Adrenal gland (tissue), 5 donors: Measurements from ENCODE around the gene DYSF.

Experiments used
- POLR2A ChIP-seq, 2 donors: fragments of 450-650 bp; IDR thresholded peaks; one replicate each; pipeline ENCODE4 v1.6.1; 2017; ENCODE audit warnings: antibody characterized with exemption in 2 of 2, mild to moderate bottlenecking in 2 of 2, moderate library complexity in 1 of 2
- TF ChIP-seq, protein P1 (sequence below), 6 experiments: fragments of 450-650 bp in 4 of 6; fragments of 200-600 bp in 2 of 6; sonication (generic) in 1 of 6; IDR thresholded peaks; 1 replicate in 5 of 6; 2 replicates in 1 of 6; pipeline versions ENCODE4 v1.5.1 to v1.8.0; 2016 to 2021; ENCODE audit warnings: antibody characterized with exemption in 6 of 6, mild to moderate bottlenecking in 2 of 6, moderate library complexity in 1 of 6
- donor health status: DM: no; HTN: no; CAD: no.

DNA sequence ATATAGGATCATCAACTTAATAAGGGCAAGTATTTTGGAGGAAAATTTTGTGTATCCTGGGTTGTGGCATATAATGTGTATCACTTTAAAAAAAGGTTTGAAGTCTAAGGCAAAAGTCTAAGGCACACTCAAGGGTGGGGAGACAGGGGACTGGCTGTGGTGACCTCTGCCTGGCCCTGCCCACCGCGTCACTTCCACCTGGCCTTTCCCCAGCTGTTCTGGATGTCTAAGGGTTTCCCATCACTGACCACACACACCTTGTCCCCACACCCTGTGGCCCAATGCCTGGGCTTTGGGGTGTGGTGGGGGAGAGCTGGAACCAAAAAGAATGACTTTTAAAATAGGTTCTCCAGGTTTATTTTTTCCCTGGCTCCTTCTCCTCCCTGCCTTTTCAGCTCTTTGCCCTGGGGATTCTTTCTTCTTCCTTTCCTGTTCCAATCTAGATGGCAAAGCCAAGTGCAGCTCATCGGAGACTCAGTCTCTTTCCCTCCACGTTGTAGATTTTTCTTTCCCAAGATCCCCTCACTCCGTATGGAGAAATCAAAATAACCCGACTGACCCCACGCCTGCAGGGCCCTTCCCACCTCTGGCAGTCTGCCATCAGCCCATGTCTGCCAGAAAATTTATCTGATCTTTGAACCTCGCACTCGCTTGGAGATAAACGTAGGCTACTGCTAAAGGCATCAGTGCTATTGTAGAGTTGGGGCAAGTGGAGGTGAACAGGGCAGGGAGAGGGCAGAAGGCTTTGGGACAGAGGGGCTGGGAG, 257.2 kb downstream of the DYSF start:
- TF ChIP-seq, protein P1, sequence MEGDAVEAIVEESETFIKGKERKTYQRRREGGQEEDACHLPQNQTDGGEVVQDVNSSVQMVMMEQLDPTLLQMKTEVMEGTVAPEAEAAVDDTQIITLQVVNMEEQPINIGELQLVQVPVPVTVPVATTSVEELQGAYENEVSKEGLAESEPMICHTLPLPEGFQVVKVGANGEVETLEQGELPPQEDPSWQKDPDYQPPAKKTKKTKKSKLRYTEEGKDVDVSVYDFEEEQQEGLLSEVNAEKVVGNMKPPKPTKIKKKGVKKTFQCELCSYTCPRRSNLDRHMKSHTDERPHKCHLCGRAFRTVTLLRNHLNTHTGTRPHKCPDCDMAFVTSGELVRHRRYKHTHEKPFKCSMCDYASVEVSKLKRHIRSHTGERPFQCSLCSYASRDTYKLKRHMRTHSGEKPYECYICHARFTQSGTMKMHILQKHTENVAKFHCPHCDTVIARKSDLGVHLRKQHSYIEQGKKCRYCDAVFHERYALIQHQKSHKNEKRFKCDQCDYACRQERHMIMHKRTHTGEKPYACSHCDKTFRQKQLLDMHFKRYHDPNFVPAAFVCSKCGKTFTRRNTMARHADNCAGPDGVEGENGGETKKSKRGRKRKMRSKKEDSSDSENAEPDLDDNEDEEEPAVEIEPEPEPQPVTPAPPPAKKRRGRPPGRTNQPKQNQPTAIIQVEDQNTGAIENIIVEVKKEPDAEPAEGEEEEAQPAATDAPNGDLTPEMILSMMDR (IDR thresholded peaks at IDR 0.05): no peak
- TF ChIP-seq POLR2A (IDR thresholded peaks at IDR 0.05): no peak
